RKO (cell line): Measurements from ENCODE around the gene FADS3.
A peak's percentile ranks its signal among the peaks of the same experiment; 100 is the strongest.
"Not testable (repeated sequence)": the region's sequence is repeated elsewhere in the genome, so short reads cannot be mapped to it uniquely, and the experiment has no call there.

Source experiments
- DNase-seq: peaks from one replicate; pipeline ENCODE4 v3.0.0-alpha.2; 2016; ENCODE audit warnings: low spot score

FADS3 gene

DNA sequence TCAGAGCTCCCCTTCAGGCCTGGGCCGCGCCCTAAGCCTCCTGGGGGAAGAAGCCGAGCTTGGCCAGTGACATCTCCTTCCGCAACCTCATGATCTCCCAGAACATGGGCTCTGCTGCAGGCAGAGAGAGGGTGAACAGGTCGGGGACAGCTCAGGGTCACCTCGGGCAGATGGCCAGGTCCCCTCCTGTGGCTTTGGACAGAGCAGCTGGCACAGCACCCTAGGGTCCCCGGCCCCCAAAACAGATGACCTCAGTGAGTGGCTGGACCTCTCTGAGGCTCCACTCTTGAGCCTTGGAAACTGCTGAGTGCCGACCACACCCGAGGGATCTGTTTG, 6.9 kb upstream of the FADS3 start:
- no peak for DNase-seq

DNA sequence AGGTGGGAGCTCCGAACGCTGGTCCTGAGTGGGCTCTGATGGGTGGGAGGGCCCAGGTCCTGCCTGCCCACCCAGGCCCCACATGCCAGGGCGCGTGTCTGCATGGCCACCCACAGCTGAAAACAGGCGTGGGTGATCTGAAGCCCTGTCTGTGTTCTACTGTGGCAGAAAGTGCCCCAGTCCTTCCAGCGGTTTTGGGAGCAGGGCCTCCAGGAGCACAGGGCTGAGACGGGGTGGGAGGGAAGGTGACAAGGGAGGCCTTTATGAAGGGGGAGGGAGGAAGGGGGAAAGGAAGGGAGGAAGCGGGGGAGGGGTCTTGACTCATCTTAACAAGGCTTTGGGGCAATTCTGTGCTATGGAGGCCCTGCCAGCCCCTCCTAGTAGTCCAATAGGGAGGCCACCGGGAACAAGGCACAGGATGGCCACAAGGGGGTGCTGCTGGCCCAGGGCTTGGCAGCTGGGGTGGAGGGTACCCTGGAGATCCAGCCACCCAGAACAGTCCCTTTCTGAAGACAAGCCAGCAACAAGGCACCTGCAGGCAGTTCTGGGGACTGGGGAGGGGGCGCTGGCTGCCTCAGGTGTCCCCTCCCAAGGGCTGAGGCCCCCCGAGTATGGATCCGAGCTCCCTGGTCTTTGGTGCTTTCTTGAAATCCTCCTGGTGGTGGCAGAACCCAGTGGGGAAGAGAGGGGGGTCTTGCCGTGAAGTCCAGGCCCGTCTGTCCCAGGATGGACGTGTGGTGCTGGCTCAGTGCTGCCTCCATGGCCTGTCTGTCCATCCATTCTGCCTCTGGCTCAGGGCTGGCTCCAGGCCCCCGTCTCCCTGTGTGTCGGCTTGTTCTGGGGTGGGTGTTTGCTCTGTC, 6.3 kb upstream of the FADS3 start:
- DNase-seq = peak; percentile 32

DNA sequence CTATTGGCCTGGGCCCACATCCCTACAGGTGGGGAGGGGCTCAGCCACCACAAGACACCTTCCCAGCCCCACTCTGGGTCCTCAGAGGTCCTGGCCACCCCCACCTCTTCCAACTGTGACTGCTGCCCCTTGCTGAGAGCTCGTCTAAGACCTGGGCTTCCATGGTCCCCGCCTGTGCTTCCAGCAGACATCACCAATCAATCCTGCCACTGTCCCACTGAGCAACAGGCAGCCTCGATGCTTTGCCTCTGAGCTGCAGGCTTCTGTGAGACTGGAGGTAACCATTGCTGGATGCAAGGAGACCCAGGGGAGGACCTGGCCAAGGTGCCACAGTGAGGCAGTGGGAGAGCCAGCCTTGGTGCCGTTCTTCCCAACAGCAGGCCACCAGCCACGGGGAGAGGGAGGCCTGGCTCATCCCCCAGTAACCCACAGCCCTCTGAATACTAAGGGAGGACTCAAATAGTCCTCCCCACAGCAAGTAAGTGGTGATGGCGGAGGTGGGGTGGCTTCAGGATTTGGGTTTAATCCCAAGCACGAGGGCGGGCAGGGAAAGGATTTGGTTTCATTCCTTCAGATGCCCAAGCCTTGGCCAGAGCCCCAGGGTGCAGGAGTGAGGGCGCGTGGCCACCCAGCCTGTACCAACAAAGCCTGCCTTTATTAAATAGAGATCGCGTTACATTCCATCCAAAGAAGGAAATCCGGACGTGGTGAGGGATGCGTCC, 5.5 kb upstream of the FADS3 start:
- DNase-seq = no peak

DNA sequence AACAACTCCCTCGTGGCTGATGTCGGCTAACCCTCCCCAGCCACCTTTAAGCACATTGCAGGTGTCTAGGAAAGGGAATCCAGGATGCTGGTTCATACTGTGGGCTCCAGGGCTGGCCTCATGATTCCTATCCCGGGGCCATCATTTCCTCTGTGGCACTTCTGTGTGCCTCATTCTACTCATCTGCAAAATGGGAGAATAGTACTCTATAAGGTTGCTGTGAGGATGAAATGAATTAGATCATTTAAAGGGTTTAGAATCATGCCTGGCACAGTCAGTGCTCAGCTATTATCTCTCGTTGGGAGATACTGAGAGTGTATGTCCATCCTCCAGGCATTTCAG, 4.3 kb upstream of the FADS3 start:
- DNase-seq = no peak

DNA sequence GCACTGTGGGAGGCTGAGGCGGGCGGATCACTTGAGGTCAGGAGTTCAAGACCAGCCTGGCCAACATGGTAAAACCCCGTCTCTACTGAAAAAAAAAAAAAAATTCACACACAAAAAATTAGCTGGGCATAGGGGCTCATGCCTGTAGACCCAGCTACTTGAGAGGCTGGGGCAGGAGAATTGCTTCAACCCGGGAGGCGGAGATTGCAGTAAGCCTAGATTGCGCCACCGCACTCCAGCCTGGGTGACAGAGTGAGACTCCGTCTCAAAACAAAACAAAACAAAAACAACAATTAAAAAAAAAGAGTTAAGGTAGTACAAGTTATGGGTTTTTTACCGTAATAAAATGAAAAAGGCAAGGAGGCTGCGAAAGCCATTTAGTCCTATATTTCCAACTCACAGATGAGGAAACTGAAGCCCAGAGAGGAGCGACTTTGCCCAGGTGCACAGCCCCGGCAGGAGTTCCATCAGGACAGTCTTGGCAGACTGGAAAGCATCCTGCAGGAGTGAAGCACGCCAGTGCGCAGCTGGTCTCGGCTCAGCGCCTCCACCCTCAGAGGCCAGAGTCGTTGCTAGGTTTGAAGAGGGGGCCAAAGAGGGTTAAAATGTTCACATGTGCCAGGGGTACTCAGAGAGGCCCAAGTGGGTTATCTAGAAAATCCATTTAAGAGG, 3.8 kb upstream of the FADS3 start:
- DNase-seq = no peak

DNA sequence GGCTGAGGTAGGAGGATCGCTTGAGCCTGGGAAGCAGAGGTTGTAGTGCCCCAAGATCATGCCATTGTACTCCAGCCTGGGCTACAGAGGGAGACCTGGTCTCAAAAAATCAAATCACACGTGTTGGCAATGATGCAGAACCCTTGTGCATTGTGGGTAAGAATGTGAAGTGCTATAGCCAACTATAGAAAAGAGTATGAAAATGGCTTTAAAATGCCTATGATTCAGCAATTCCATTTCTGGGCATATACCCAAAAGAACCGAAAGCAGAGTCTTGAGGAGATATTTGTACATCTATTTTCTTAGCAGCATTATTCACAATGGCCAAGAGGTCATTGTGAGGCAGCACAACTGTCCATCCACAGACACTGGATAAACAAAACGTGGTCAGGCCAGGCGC, 2.6 kb upstream of the FADS3 start:
- DNase-seq = peak; percentile 29

DNA sequence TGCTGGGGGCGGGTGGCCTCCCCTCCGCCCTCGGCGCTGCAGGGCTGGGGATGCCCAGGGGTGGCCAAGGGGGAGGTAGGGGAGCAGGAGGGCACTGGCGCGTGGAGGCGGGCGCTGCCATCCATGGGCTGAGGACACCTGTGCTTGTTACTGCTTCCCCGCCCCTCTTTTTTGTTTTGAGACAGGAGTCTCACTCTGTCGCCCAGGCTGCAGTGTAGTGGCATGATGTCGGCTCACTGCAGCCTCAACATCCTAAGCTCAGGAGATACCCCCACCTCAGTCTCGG, 683 bp upstream of the FADS3 start:
- DNase-seq = no peak

DNA sequence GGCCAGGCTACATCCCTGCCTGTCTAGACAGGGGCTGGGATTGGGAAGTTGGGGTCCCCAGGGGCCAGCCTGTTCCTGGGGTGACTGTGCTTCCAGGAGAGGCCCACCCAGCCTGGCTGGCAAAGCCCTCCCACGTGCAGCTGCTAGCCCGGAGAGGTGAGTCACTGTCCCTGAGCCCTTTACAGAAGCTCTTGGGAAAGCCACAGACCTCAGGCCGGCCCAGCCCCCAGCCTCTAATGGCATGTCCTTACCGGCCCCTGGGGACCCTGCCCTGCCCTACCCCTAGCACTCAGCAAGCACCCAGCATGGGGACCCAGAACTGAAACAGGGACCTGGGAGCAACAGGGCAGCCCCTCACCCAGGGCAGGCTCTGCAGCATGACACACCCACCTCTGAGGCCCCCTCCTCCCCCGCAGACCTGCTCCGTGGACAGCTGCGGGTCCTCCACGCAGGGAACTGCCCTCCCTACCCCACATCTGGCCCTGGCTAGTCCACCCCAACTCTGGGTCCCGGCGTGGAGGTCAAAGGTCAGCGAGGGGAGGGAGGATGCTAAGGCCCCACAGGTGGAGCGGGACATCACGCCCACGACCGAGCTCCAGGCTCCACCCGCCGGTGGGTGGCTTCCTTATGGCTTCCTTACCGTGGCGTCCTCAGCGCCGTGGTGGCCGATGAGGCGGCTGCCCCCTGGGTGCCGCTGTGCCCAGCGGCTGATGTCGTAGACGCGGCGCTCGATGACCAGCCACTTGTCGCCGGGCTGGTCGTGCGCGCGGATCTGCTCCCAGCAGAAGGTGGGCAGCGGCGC, 615 bp downstream of the FADS3 start:
- DNase-seq = peak; percentile 74

DNA sequence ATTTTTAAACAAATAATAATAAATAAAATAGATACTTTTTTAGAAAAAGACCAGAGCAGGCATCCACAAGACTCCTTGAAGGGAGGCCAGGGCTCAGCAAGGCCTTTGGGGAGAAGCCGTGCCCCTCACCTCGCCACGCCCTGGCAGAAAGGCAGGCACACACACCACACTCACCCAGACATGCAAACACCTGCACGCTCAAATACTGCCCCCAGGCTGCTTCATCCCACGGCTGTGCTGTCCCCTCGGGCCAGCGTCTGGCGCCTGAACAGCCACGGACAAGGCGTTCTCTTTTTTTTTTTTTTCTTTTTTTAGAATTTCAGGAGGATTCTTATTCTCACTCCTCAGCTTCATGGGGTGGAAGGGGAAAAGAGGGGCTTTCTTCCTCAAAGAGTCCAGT, 1.5 kb downstream of the FADS3 start:
- no peak for DNase-seq

DNA sequence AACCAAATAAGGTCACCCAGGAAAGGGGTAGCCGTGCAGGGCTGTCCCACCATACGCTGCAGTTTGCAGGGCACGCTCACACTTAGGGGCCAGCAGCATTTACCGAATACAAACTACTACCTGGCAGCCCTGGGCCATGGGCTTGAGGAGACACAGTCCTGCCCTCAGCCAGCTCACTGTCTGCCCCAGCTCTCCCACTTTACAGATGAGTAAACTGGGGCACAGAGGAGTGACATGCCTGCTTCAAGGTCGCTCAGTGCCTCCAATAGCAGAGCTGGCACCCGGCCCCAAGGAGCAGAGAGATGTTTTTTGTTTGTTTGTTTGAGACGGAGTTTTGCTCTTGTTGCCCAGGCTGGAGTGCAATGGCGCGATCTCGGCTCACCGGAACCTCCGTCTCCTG, 2.8 kb downstream of the FADS3 start:
- no peak for DNase-seq

DNA sequence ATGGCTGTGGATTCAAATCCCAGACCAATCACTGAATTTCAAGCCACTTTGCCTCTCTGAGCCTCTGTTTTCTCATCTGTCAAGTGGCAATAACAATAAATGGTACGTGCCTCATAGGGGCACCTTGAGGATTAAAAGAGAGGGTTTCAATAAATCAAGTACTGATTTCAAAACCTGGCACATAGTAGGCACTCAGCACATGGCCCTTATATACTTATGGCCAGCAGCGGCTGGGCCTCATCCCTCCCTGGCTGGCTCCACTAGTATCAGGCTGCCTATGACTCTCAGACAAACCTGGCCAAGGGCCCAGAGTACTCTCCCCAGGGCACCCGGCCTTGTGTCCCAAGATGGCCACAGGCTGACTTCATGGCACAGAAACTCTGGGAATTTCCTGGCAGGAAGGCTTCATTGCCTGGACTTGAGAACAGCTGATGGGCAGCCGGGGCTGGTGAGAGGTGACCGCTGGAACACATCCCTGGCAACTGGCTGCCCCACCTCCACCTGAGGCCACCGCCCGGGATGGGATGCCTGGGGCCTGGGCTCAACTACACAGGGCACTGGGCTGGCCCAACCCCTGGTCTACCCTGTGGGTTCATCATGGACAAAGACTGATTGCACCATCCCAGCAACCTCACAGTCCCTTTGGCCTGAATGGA, 3.4 kb downstream of the FADS3 start:
- DNase-seq = peak; percentile 55

DNA sequence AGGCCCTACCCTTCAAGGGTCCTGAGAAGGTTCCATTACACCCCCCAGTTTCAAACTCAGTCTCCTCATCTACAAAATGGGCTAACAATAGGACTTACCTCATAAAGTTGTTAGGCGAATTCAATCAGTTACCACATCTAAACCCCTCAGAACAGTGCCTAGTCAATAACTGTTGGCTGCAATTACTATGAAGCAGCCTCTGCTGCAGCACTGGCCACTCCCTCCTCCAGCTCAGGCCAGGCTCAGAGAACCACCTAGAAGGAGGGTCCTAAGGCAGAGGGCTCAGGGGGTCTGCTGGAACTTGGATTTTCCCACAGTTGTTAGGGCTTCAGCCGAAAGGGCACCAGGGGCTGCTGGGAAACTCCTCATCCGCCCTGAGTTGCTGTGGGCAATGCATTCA, 4.7 kb downstream of the FADS3 start:
- DNase-seq = no peak

DNA sequence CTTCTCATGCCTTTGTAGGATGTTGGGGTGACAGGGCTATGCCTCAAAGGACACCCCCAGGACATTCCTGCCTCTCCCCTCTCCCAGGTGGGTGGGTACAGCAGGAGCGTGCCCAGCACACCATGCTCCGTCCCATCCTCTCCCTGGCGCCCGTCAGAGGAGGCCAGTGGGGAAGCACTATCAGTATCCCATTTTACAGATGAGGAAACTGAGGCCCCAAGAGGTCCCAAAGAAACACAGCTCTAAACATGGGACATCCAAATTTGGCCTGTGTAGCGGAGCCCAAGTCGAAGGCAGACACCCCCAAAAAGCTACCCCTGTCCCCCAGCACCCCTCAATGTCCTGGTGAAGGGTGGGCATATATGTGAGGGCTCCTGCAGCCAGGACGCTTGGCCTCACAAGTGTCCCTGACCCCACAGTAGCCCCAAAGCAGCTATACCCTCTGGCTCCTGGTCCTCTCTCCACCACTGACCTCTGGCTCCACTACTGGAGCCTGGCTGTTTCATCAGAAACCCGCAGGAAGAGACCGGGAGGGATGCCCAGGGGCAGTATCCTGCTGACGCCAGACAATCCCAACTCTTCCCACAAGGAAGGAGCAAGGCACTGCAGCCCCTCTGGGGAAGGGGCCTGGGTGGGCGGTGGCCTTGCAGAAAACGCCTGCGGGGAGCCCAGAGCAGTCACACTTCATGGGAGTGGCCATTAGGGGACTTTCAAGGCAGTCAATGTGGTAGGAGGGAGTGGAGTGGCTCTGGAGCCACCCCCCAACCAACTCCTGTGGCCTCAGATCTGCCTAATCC, 5.4 kb downstream of the FADS3 start:
- no peak for DNase-seq

DNA sequence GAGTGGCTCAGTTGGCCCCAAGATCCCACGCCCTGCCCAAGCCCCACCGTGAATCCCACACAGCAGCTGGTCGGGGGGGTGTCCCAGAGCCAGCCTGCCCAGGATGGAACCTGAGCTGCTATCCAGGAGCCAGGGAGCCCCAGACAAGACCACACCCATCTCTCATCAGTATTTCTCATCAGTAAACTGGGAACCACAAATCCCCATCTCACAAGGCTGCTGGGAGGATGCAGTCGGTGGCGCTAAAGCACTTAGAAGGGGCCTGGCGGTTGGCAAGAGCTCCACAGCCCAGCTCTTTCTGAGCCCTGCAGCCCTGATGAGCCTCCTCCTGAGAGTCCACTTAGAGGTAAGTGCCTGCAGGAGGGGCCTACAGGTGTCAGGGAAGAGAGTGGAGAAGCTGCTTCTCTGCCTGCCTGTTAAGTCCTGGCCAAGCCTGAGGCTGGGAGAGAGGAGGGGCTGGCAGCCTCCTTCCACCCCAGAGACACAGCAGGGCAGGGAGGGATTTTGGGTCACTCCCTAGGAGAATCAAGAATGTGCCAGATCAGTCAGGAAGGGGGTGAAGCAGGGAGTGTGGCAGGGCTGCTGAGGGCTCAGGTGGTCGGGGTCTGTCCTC, 6.1 kb downstream of the FADS3 start:
- no peak for DNase-seq

DNA sequence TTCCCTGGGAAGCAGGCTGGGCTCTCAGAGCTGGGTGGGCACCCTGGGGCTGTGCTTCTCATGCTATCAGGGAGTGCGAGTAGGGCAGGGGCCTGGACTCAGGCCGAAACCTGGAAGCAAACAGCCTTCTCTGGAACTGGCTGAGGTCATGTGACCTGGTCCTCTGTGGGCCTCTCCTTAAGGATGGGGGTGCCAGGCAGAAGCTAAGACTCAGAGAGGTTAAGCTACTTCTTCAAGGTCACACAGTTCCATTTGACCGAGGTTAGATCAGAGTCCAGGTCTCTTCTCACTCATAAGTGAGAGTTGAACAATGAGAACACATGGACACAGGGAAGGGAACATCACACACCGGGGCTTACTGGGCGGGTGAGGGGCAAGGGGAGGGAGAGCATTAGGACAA, 7.4 kb downstream of the FADS3 start:
- DNase-seq = no peak

DNA sequence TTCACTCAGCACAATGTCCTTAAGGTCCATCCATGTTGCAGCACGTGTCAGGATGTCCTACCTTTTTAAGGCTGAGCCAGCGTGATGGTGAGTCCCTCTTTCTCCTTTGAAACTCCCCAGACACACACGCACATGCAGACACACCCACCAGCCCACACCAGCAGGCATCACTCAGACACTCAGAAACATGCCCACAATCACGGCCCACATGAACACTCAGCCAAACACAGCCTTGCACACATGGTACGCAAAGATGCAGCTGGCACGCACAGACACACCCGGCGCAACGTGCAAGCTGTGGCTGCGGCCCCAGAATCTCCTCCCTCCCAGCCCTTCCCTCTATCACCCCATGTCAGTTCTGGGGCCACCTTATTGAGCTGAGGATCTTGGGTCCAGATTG, 8.0 kb downstream of the FADS3 start:
- no peak for DNase-seq

DNA sequence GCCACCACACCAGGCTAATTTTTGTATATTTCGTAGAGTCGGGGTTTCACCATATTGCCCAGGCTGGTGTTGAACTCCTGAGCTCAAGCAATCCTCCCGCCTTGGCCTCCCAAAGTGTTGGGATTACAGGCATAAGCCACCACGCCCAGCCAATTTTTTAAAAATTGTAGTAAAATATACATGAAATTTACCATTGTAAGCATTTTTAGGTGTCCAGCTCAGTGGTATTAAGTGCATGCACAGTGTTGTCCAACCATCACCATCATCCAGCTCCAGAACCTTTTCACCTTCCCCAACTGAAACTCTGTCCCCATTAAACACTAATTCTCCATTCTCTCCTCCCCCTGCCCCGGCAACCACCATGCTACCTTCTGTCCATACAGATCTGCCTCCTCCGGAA, 8.5 kb downstream of the FADS3 start:
- no peak for DNase-seq

DNA sequence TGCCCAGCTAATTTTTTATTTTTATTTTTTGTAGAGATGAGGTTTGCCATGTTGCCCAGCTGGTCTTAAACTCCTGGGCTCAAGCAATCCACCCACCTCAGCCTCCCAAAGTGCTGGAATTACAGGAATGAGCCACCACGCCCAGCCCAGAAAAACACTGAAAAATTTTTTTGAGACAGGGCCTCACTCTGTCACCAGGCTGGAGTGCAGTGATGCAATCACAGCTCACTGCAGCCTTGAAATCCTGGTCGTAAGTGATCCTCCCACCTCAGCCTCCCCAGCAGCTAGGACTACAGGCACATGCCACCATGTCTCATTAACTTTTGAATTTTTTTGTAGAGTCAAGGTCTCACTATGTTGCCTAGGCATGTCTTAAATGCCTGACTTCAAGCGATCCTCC, 9.1 kb downstream of the FADS3 start:
- not testable (repeated sequence) for DNase-seq

DNA sequence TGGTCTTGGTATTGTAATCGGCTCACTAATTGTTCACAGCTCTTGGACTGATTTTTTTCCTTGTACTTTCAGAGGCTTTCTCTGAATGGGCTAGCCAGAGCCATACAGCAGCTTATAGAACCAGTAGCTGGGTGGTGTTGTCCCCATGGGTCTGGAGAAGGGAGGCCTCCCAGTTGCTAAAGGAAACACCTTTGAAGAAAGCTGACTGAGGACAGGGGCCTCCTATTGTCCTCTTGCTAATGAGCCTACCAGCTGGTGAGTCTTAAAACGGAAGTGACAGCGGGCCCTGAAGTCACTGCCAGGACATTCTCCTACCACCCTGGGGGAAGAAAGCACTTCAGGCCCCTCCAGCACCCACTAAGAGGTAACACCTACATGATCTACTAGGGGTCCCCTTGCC, 9.9 kb downstream of the FADS3 start:
- no peak for DNase-seq

DNA sequence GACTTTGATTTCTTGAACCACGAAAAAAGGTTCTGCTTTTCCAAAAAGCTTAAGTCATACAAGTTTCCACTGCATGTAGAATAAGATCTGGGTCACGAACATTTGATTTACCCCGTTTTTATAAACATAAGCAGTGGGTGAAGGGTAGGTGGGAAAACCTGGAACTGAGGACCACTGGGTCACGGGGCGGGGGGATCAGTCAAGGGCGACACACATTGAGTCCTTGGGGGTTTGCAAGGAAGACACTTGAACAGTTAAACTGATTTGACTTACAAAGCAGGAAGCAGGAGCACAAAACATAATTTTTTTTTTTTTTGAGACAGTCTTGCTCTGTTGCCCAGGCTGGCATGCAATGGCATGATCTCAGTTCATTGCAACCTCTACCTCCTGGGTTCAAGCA, 10.9 kb downstream of the FADS3 start:
- no peak for DNase-seq

DNA sequence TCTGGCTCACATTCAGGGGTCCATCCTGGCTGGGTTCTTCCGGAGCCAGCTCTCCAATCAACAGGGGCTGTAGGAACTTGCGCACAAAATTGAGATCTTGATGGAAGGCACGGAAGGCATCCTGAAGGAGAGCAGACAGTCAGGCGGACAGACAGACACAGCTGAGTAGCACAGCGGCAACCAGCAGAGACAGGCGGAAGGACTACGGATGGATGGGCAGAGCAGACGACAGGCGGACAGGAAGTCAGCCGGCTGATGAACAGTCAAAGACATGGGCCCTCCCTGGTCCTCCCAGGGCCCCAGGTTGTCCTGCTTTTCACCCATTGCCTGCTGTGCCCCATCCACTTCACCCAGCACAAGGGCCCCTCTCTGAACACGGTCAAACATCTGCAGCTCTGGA, 11.3 kb downstream of the FADS3 start:
- no peak for DNase-seq
